GM10847 (cell line): ENCODE data around the gene YPEL3.

Experiments
- POLR2A ChIP-seq: IDR thresholded peaks from 2 replicates; pipeline ENCODE4 v1.6.1; 2011; ENCODE audit not compliant: insufficient read length; ENCODE audit errors: extremely low read depth

Gene YPEL3

GRCh38 chr16:30104090-30104489 lies 8.1 kb upstream of the YPEL3 start:
- no peak for TF ChIP-seq POLR2A

- no peak for TF ChIP-seq POLR2A
Measured at GRCh38 chr16:30096862-30097563, 1.0 kb upstream of the YPEL3 start.

- TF ChIP-seq POLR2A = no peak
Measured at GRCh38 chr16:30095166-30096078, 591 bp downstream of the YPEL3 start.

GRCh38 chr16:30094541-30095165 lies 1.4 kb downstream of the YPEL3 start:
- TF ChIP-seq POLR2A = no peak

- peak; percentile 32 for TF ChIP-seq POLR2A
Measured at GRCh38 chr16:30092373-30093010, 3.5 kb downstream of the YPEL3 start.

- TF ChIP-seq POLR2A = peak; percentile 50
Measured at GRCh38 chr16:30091474-30092372, 4.3 kb downstream of the YPEL3 start, which contains the start of gene TBX6. TBX6 (minus strand) TSS chr16:30091924; CDS start chr16:30091193, 731 bp downstream.

- no peak for TF ChIP-seq POLR2A
Measured at GRCh38 chr16:30090610-30091331, 5.2 kb downstream of the YPEL3 start.

GRCh38 chr16:30088832-30089624 lies 7.0 kb downstream of the YPEL3 start:
- TF ChIP-seq POLR2A = no peak

- no peak for TF ChIP-seq POLR2A
Measured at GRCh38 chr16:30088237-30088831, 7.7 kb downstream of the YPEL3 start.

GRCh38 chr16:30087181-30087898 lies 8.7 kb downstream of the YPEL3 start:
- no peak for TF ChIP-seq POLR2A

- TF ChIP-seq POLR2A = no peak
Measured at GRCh38 chr16:30086291-30087140, 9.5 kb downstream of the YPEL3 start.
